ENCODE data around the gene VPS37D.
A peak's percentile ranks its signal among the peaks of the same experiment; 100 is the strongest.

VPS37D gene

DNA sequence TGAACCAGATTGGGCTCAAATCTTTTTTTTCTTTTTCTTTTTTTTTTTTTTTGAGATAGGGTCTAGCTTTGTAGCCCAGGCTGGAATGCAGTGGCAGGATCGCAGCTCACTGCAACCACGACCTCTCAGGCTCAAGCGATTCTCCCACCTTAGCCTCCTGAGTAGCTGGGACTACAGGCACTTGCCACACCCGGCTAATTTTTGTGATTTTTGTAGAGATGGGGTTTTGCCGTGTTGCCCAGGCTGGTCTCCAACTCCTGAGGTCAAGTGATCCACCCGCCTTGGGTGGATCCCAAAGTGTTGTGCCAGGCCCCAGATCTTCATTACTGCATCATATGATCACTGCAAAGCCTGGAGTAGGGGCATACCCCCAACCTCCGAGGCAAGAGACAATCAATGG, 12.9 kb downstream of the VPS37D start:
- DNase-seq (ENCODE audit: low spot score): no peak

DNA sequence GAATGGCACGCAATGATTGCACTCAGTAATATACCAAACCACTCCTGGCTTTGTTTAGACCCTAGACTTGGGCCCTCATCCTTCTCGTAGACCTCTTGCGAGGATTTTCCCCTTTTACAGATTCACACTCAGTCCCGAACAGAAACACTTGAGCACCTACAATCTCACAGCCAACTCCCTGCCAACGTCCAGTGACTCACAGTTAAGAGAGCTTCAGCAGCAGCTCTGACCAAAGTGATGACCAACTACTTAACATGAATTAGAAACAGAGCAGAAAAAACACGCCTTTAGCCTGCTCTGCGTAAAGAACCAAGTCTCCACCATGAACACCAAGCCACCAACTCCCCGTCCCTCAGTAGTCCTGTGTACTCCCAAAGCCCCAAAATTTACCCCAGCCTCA, 13.4 kb downstream of the VPS37D start:
- no peak for DNase-seq (ENCODE audit: low spot score)

DNA sequence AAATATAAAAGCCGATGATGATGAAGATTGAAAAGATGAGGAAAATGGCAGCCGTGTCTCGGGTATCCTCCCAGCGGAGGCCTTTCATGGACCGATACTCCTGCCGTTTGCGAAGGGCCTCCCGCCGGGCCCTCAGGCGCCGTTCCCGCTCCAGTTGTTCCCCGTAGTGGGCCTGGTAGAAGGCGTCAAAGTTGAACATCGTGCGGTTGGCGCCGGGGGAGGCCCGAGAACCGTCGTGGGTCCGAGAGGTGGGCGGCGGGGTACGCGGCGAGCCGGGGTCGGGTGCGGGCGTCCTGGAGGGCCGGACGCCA, 15.1 kb downstream of the VPS37D start:
- DNase-seq (ENCODE audit: low spot score): no peak

DNA sequence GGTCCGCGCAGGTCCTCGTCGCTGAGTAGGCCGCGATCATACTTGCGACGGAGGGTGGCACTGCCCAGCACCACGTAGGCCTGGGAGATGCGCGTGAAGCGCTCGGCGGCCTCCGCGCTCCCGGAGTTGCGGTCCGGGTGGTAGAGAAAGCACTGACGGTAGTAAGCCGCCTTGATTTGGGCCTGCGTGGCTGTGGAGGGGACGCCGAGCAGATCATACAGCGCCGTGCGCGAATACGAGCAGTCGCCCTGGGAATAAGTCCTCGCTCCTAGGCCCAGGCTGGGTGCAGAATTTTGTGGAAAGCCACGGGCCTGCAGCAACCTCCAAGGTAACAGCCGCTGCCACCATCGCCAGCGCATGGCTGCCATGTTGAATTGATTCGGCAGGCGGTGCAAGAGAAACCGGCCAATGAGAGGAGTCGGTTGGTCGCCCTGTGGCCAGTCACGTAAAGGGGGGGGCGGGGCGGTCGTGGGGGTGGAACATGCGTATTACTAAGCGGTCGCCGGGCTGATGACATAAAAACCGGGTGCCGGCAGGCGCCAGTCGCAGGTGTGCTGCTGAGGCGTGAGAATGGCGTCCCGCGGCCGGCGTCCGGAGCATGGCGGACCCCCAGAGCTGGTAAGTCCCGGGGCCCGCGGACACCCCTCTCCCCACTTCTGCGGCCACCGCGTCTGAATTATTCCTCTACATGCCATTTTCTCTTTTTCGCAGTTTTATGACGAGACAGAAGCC, 15.6 kb downstream of the VPS37D start, which contains the start of the genes BUD23 and DNAJC30:
BUD23 (plus strand) TSS at position 542 of the 732 bp plus-strand sequence; CDS start at position 571, 29 bp downstream.
DNAJC30 (minus strand) TSS at position 398 of the 732 bp plus-strand sequence; CDS start at position 368, 30 bp downstream.
- peak; percentile 99 for DNase-seq (ENCODE audit: low spot score)

DNA sequence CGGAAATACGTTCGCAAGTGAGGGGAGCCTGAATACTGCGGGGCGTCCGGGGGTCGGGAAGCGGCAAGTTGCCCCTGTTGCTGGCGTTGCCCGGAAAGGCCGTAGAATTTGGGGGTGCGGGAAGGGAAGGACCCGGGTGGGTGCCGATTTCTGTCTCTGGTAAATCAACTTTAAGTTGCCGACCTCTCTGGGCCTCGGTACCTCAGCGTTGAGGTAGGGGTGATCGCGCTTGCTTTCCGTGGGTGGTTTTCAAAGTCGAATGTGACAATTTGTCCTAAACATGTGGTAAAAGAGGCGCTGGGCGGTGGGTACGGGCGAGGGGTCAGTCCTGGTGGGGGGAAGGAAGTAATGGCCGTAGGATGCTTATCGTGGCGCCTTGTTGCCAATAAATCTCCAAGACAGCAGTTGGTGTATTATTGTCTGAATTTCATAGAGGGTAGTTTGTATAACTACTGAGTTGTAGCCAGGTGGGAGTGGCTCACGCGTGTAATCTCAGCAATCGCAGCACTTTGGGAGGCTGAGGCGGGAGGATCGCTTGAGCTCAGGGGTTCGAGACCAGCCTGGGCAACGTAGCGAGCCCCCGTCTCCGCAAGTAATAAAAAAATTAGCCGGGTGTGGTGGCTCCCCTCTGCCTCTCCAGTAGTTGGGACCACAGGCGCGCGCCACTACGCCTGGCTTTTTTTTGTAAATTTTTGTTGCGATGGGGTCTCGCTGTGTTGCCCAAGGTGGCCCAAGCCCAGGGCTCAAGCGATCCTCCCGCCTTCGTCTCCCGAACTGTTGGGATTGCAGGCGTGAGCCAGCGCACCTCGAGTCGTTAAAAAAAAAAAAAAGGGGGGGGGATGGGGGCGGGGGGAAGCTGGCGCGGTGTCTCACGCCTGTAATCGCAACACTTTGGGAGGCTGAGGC, 16.4 kb downstream of the VPS37D start:
- DNase-seq (ENCODE audit: low spot score): no peak

DNA sequence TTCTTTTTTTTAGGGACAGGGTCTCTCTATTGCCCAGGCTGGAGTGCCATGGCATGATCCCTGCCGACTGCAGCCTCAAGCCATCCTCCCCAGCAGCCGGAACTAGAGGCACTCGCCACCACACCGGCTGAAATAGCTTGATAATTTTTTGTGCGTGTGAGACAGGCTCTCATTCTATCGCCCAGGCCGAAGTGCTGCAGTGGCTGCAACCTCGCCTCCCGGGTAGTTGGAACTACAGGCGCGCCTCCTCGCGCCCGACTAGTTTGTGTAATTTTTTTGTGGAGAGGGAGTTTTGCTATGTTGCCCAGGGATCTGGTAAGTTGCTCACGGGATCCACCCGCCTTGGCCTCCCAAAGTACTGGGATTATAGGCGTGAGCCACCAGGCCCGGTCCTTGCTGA, 17.7 kb downstream of the VPS37D start:
- no peak for DNase-seq (ENCODE audit: low spot score)

DNA sequence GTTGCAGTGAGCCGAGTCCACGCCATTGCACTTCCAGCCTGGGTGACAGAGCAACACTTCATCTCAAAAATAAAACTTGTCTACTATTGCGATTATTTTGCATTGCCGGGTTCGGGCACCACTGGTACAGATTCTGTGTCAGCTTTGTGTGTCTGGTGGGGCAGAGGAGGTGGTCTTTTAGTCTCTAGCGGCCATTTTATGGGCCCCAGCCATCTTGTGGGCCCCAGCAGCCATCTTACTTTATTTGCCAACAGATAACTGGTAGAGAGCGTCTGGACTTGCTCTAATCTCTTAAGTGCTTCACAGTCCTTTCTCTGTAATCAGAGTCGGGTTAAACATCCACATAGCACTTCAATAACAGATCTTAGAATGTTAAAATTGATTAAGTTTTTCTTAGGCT, 20.7 kb downstream of the VPS37D start:
- no peak for DNase-seq (ENCODE audit: low spot score)

DNA sequence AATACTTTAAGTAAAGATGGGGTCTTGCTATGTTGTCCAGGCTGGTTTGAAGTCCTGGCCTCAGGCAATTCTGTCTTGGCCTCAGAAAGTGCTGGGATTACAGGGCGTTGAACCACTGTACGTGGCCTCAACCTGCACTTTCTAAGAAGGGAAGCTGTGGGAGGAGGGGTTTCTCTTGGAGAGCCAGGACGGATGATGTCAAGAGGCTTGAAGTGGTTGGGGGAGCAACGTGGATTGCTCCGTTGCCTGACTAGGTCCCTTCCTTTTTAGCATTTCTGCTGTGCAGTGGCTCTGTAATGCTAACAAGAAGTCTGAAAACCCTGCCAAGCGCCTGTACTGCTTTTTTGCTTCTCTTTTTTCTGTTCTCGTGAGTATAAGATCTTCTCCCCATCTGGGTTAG, 23.0 kb downstream of the VPS37D start:
- DNase-seq (ENCODE audit: low spot score): no peak

DNA sequence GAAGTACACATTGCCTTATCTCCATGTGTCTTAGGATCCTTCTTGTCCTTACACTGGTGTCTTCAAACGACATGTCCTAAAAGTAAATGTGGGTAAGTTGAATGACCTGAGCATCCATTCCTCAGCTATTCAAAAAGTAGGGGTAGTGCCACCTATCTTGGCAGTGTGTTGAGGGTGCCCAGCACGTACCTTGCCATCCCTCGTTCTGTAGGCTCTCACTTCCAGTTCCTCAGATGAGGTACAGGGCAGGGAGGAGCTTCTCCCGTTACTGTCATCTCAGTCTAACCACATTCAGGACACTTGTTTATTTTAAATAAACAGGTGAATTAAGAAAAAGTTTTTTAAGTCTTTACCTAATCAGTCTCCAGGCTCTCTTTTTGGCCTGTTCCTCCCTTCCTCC, 28.7 kb downstream of the VPS37D start:
- DNase-seq (ENCODE audit: low spot score): no peak

DNA sequence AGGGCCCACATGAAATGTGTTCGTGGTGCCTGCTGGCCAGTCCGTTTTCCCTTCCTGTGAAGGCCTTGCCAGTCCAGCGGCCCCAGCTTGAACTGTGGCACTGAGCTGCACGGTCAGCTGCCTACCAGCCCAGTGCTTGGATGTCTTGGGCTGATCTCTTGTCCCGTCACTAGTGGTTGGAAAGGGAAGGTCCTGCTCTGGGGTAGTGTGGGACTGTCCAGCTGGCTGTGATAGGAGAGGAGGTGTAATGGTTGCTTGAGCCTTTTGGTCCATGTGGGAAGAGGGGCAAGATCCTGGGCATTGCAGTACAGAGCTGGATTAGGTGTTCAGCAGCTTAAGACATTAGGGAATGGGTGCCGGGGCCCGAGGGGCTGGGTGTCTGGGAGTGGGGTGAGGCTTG, 30.8 kb downstream of the VPS37D start:
- DNase-seq (ENCODE audit: low spot score): no peak

DNA sequence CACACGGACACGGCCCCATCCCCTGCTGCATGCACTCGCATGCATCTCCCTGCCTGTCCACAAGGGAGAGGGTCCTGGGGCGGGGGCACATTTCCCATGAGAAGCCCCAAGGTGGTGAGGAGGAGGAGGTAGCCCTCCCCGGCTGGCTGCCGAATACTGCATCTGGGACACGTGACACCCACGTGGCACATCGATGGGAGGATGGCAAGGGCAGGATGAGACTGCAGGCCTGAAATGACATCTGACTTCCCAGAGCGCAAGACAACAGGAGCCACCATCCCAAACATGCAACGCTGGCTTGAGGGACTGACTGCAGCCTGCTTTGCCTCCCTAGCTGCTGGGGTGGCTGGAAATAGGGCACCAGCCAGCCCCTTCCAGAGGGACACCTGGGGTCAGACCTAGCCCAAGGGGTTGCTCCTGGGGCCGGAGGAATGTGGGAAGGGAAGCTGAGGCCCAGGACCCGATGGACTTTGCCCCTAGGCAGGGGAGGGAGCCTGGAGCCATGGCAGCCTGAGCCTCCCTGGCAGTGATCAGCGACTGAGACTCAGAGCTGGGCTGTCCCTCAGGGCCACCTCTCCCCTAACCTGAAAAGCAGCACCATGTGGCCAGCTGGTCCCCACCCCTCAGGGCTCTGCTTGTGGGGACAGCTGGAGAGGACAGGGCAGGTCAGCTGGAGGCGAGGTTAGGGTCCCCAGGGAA, 31.9 kb downstream of the VPS37D start:
- DNase-seq (ENCODE audit: low spot score): no peak

DNA sequence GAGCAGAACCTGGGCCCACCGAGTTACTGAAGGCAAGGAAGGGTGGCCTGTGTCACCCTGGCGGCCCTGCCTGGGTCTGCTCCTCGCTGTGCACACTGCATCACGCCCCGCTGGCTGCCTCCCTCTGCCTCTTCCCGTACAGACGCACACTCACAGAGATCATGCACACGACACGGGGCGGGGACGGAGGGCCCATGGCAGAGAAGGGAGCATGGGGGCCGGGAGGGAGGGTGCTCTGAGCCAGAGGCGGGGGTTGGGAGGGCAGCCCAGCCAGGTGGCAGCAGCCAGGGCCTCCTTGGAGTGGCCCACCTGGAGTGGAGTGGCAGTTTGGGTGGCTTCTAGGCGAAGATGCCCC, 32.4 kb downstream of the VPS37D start:
- no peak for DNase-seq (ENCODE audit: low spot score)

DNA sequence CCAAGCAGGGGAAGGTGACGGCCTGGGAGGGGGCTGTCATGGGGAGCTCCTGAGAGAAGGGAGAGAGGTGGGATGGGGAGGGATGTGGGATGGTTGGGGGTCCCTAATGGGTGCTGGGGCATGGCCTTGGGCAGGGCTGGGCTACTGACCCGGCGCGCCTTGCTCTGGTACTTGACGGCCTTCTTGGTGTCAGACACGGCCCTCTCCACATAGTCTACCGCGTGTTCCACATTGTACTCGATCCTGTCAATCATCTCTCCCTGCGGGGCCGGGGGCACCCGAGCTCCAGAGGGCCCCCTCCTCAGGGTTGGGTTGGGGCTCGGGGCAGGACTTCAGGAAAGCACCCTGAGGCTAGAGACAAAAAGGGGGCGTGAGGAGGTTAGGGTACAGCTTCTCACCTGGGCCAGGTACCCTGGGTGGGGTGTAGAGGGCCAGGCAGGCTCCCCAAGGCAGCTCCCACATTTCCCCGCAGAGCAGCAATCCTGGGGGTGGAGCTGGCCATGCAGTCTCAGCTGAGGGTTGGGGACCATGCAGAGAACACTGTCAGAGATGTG, 33.0 kb downstream of the VPS37D start:
- no peak for DNase-seq (ENCODE audit: low spot score)

DNA sequence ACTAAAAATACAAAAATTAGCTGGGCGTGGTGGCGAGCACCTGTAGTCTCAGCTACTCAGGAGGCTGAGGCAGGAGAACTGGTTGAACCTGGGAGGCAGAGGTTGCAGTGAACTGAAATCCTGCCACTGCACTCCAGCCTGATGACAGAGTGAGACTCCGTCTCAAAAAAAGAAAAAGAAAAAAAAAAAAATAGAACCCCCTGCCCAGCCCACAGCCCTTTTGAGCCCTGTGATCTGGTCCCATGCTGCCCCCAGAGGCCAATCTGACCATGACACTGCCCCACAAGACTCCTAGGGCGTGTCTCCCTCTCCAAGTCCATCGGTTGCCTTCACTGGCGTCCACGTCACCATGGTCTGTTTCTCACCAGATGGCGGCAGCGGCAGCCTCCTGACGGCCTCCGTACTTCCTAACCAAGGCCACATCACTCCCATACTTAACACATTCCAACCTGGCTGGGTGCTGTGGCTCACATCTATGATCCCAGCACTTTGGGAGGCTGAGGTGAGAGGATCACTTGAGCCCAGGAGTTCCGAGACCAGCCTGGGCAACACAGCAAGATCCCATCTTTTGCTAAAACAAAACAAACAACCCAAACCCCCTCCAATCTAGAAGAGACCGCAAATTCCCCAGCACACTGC, 33.8 kb downstream of the VPS37D start:
- peak; percentile 87 for DNase-seq (ENCODE audit: low spot score)

DNA sequence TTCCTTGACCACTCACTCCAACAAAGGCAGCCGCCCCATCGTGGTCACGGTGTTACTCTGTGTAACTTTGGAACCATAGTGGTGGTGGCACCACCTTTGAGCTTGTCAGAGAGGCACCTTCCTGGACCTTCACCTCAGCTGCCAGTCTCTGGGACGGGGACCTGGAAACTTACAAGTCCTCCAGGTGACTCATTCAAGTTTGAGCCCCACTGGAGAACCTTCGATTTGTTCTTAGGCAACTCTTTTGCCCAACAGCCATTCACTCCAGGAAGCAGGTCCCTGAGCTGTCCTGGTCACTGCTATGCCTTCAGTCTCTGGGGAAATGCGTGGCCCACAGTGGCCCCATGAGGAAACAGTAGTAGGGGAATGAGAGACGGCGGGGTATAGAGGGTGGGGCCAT, 34.6 kb downstream of the VPS37D start:
- DNase-seq (ENCODE audit: low spot score): no peak

DNA sequence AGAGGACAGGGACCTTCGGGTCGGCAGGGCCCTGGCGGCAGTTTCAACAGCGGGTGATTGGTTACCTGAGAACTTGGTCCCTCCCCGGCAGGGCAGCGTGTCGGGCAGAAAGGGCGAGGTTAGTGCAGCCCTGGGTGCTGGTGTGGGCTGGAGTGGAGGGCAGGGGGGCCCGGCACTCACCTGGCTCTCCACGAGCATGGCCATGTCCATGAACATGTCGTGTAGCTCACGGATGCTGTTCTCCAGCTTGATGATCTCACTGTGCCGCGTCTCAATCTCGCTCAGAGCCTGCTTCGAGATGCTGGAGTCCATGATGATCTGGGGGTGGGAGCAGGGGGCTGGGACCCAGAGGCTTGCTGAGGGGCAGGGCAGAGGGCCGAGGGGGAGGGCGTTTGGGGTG, 35.0 kb downstream of the VPS37D start:
- DNase-seq (ENCODE audit: low spot score): no peak

DNA sequence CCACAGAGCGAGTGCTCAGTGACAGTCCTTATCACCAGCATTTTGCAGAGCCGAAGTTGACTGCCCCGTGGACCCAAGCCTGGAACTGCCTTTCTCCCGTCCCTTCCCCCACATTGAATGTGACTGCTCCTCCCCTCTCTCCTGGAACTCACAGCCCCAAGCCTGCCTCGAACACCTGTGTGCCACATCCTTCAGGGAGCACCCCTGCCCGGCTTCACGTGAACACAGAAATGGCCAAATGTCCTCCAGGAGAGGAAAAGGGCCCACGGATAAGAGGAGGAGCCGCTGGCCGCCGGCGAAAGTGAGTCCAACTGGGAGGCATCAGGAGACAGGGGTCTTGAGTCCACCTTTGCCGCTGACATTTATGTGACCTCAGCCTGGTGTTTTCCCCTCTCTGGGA, 35.6 kb downstream of the VPS37D start:
- no peak for DNase-seq (ENCODE audit: low spot score)

DNA sequence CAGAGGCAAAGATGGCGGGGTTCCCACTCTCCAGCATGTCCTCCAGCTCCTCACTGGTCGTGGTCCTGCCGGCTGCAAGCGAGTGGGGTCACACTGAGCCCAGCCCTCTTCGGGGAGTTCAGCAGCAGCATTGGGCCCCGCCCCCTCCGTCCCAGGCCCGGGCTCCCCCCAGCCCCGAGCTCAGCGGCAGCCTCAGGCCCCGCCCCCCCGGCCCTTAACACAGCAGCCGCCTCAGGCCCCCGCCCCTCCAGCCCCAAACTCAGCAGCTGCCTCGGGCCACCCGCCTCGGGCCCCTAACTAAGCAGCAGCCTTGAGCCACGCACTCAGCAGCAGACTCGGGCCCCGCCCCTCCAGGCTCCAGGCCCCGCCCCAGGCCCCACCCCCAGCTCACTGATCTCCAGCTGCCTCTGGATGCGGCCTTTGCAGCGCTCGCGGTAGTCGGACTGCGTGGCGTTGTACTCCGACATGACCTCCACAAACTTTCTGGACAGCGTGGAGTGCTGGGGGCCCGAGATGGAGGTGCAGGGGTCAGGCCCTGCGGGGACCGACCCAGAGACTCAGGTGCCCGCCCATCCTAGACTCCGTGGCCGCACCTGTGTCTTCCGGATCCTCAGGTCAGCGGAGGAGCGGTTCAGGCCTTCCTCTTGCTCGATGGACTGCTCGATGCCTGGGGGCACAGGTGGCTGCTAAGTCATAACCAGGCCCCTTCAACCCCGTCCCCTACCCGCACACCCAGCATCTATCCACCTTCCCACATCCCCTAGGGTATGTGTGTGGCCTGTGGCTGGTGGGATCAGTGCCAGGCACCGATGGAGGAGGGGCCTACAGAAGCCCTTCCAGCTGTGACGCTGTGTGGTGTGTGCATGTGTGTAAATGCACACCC, 36.4 kb downstream of the VPS37D start:
- DNase-seq (ENCODE audit: low spot score): no peak

DNA sequence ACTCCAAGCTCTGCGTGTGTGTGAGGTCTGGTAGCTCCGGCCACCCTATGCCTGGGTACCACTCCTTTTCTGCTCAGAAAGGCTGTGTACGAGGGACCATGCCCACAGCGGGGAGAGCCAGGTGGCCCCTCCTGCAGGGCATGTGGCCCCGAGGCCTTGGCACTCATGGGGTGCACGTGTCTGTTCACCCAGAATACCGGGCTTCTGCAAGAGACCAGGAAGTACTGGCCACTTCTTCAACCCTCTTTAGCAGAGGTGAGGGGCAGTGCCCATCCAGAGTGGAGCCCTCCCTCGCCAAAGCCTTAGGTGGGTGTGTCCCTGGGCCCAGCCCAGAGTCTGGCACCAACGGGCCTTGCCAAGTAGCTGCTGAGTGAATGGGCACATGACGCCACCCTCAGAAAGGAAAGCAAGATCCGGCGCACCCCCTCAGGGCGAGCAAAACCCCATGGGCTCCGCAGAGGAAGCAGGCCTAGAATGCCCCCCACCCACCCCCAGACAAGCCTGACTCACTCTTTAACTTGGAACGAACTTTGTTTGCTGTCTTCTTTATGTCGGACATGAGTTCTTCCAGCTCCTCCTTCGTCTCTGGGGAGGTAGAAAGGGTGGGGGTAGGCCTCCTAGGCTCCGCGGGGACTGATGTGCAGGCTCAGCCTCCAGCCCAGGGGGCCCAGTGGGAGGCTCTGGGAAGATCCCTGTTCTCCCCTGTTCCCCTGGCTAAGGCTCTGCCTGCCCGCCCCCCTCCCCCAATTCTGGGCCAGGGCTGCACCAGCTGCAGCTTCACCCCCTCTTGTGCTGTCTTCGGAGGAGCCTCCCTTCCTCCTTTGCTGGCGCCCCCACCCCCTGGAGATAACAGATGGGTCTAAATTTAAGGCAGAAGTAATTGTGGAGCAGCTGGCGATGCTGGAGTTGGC, 37.3 kb downstream of the VPS37D start:
- no peak for DNase-seq (ENCODE audit: low spot score)

DNA sequence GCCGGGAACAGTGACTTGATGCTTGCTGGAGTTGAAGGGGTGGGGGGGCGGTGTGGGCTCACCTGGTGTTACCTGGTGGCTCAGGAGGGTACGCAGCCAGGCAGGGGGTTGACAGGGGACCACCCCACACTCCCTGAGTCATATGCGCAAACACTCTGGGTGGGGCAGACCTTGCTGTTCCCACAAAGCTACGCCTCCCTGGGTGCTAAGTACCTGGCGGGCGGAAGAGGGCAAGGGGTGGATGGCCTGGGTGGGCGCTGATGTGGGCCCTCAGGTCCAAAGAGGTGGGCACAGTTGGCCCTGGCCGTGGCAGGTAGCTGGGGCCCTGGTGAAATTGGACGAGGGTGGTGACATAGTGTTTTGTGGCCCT, 37.9 kb downstream of the VPS37D start:
- DNase-seq (ENCODE audit: low spot score): no peak

Measured in HuH-7 (cell line).